Measurements from ENCODE around the gene FBH1.
"Not testable (repeated sequence)": the region's sequence is repeated elsewhere in the genome, so short reads cannot be mapped to it uniquely, and the experiment has no call there.

Gene FBH1

DNA sequence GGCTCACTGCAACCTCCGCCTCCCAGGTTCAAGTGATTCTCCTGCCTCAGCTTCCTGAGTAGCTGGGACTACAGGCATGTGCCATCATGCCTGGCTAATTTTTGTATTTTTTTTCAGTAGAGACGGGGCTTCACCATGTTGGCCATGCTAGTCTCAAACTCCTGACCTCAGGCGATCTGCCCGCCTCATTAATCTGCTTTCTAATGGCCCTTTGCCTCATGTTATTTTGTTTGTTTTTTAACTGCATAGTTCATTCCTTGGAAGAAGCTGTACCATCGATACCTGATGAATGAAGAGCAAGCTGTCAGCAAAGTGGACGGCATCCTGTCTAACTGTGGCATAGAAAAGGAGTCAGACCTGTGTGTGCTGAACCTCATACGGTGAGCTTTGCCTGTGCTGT lies 18.6 kb downstream of the FBH1 start:
- H3K36me3 ChIP-seq (ENCODE audit: control insufficient read depth in 4 of 4, insufficient read depth in 4 of 4, low read length in 3 of 4) = peaks cover 29 to 77% (median 47%) of the 10 kb centered on the region in 4 experiments
- WGBS (ENCODE audit: insufficient coverage) = 96% methylated on average over 7 of the region's 7 CpGs
- CTCF ChIA-PET = interaction anchor here (1.7 kb wide), 1 partner anchor 18 kb away, joined by 6 read pairs; the partner anchor contains the start of genes ANKRD16 and FBH1
- H3K4me3 ChIP-seq (ENCODE audit: control insufficient read depth in 1 of 7, extremely low read depth in 1 of 7, insufficient read depth in 4 of 7, low read depth in 2 of 7, low read length in 6 of 7); DNase-seq; H3K9me3 ChIP-seq (ENCODE audit: control extremely low read depth in 1 of 5, control insufficient read depth in 4 of 5, insufficient read depth in 2 of 5, low read depth in 1 of 5, low read length in 4 of 5); H3K27me3 ChIP-seq (replicated peaks in 2 of 5; ENCODE audit: control insufficient read depth in 4 of 5, insufficient read depth in 5 of 5, low read length in 4 of 5); POLR2A ChIA-PET; H3K27ac ChIP-seq (ENCODE audit: insufficient read depth in 1 of 2, low read depth in 1 of 2, low read length in 2 of 2, poor library complexity in 1 of 2, severe bottlenecking in 2 of 2); H3K4me1 ChIP-seq (ENCODE audit: control extremely low read depth in 1 of 4, control insufficient read depth in 4 of 4, insufficient read depth in 4 of 4, low read length in 3 of 4): not testable (repeated sequence)

DNA sequence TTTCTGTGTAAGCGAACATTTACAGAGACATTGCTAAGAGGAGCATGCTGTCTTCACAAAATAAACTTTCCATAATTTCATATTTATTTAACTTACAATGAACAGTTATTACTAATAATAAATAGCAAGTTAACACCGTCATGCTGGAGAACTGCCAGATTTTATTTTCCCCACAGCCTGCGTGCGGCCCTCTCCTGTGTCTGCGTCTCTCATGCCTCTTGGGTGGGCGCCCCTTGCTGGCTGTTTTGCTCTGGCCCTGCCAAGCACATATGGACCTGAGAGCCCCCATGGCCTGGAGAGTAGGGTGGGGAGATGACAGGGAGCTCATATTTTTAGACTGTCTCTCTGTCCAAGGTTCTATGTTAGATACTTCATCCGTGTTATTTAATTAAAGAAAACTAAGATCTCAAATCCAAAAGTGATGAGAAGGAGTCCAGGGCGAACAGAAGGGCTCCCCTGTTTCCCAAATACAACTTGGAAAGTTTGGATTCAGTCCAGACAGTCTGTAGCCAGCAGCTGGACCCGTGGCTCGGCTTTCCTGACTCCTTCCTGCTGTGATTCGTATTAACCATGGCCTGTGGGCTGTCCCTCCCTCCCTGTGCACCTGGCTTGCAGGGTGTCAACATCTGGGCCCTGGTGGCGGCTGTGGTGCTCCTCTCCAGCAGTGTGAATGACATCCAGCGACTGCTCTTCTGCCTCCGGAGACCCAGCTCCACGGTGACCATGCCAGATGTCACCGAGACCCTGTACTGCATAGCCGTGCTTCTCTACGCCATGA lies 20.5 kb downstream of the FBH1 start:
- Histone ChIP-seq H3K27ac (ENCODE audit: insufficient read depth in 1 of 2, low read depth in 1 of 2, low read length in 2 of 2, poor library complexity in 1 of 2, severe bottlenecking in 2 of 2) (no peak overlapping the region), H3K27me3 (replicated peaks in 2 of 5; ENCODE audit: control insufficient read depth in 4 of 5, insufficient read depth in 5 of 5, low read length in 4 of 5) (no peaks in the 10 kb centered on the region), H3K36me3 (ENCODE audit: control insufficient read depth in 4 of 4, insufficient read depth in 4 of 4, low read length in 3 of 4) (peaks cover 40 to 91% (median 61%) of the 10 kb centered on the region in 4 experiments), H3K4me3 (ENCODE audit: control insufficient read depth in 1 of 7, extremely low read depth in 1 of 7, insufficient read depth in 4 of 7, low read depth in 2 of 7, low read length in 6 of 7) (no peak overlapping the region), H3K9me3 (ENCODE audit: control extremely low read depth in 1 of 5, control insufficient read depth in 4 of 5, insufficient read depth in 2 of 5, low read depth in 1 of 5, low read length in 4 of 5) (peaks cover 0 to 2% (median 0%) of the 10 kb centered on the region in 5 experiments), H3K4me1 (ENCODE audit: control extremely low read depth in 1 of 4, control insufficient read depth in 4 of 4, insufficient read depth in 4 of 4, low read length in 3 of 4) (peaks cover 0 to 5% (median 0%) of the 10 kb centered on the region in 4 experiments)
- DNase-seq = no peak
- WGBS (ENCODE audit: insufficient coverage) = 96% methylated on average over 12 of the region's 18 CpGs
- POLR2A ChIA-PET = no interaction called here
- CTCF ChIA-PET = no interaction called here

DNA sequence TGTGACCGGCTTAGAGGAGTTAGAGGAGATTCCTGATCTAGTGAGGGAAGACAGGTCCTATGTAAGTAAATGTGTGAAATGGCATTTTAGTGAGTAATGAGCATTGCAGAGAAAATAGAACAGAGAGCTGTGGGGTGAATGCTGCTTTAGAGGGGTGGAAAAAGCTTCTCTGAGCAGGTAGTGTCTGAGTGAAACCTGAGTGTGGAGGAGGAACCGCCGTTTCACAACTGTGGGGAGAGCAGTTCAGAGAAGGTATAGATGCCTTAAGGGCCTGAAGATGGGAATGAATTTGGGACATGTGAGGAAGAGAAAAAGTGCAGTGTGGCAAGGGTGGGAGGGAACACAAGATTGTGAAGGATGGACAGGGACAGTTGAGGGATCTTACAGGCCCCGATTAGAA lies 21.6 kb downstream of the FBH1 start:
- ChIA-PET CTCF (interaction anchor here (0.7 kb wide), 1 partner anchor 28 kb away, joined by 3 read pairs; no protein-coding TSS in a partner anchor), POLR2A (interaction anchor here (0.7 kb wide), 1 partner anchor 240 kb away, joined by 5 read pairs; no protein-coding TSS in a partner anchor)
- peaks cover 0 to 2% (median 0%) of the 10 kb centered on the region in 5 experiments for H3K9me3 ChIP-seq (ENCODE audit: control extremely low read depth in 1 of 5, control insufficient read depth in 4 of 5, insufficient read depth in 2 of 5, low read depth in 1 of 5, low read length in 4 of 5)
- H3K4me1 ChIP-seq (ENCODE audit: control extremely low read depth in 1 of 4, control insufficient read depth in 4 of 4, insufficient read depth in 4 of 4, low read length in 3 of 4) = peaks cover 0 to under 1% (median 0%) of the 10 kb centered on the region in 4 experiments
- 94% methylated on average over 4 of the region's 4 CpGs for WGBS (ENCODE audit: insufficient coverage)
- no peak overlapping the region for H3K27ac ChIP-seq (ENCODE audit: insufficient read depth in 1 of 2, low read depth in 1 of 2, low read length in 2 of 2, poor library complexity in 1 of 2, severe bottlenecking in 2 of 2)
- DNase-seq = no peak
- peaks cover 46 to 92% (median 67%) of the 10 kb centered on the region in 4 experiments for H3K36me3 ChIP-seq (ENCODE audit: control insufficient read depth in 4 of 4, insufficient read depth in 4 of 4, low read length in 3 of 4)
- no peak overlapping the region for H3K4me3 ChIP-seq (ENCODE audit: control insufficient read depth in 1 of 7, extremely low read depth in 1 of 7, insufficient read depth in 4 of 7, low read depth in 2 of 7, low read length in 6 of 7)
- no peaks in the 10 kb centered on the region for H3K27me3 ChIP-seq (replicated peaks in 2 of 5; ENCODE audit: control insufficient read depth in 4 of 5, insufficient read depth in 5 of 5, low read length in 4 of 5)

DNA sequence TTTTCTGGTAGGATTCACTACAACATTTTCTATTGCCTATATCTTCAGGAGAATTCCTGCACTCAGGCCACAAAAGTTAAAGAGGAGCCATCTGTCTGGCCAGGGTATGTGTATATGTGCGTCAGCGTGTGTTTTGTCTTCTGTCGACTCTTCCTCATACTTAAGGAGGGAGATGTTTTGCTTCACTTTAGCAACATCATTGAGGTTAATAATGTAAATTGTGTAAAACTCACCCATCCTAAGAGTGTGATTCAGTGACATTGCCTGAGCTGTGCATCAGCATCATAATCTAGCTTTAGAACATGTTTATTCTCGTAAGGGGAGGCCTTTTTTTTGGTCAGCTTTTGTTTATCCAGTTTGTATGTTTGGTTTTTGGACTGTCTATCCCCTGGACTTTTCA lies 23.7 kb downstream of the FBH1 start:
- Histone ChIP-seq H3K27me3 (replicated peaks in 2 of 5; ENCODE audit: control insufficient read depth in 4 of 5, insufficient read depth in 5 of 5, low read length in 4 of 5) (no peaks in the 10 kb centered on the region), H3K4me3 (ENCODE audit: control insufficient read depth in 1 of 7, extremely low read depth in 1 of 7, insufficient read depth in 4 of 7, low read depth in 2 of 7, low read length in 6 of 7) (no peak overlapping the region), H3K36me3 (ENCODE audit: control insufficient read depth in 4 of 4, insufficient read depth in 4 of 4, low read length in 3 of 4) (peaks cover 51 to 98% (median 83%) of the 10 kb centered on the region in 4 experiments), H3K9me3 (ENCODE audit: control extremely low read depth in 1 of 5, control insufficient read depth in 4 of 5, insufficient read depth in 2 of 5, low read depth in 1 of 5, low read length in 4 of 5) (no peaks in the 10 kb centered on the region), H3K27ac (ENCODE audit: insufficient read depth in 1 of 2, low read depth in 1 of 2, low read length in 2 of 2, poor library complexity in 1 of 2, severe bottlenecking in 2 of 2) (no peak overlapping the region), H3K4me1 (ENCODE audit: control extremely low read depth in 1 of 4, control insufficient read depth in 4 of 4, insufficient read depth in 4 of 4, low read length in 3 of 4) (no peaks in the 10 kb centered on the region)
- WGBS (ENCODE audit: insufficient coverage) = no CpG with 5 or more reads among the region's 4 CpGs
- ChIA-PET CTCF (no interaction called here), POLR2A (no interaction called here)
- DNase-seq = no peak

DNA sequence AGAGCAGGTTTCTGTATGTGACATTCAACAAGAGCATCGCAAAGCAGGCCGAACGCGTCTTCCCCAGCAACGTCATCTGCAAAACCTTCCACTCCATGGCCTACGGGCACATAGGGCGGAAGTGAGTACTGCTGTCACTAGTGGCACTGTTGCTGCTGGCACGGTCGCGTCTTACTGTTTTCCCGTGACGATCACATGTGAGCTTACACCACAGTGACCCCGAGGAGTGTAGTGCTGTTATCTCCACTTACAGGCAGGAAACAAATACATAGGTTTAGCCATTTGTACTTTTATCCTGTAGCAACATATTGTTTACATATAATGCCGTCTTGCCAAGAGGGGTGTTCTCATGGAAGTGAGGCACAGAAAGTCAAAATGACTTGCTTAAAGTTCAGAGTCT lies 25.4 kb downstream of the FBH1 start:
- 89% methylated on average over 14 of the region's 14 CpGs for WGBS (ENCODE audit: insufficient coverage)
- no peaks in the 10 kb centered on the region for H3K9me3 ChIP-seq (ENCODE audit: control extremely low read depth in 1 of 5, control insufficient read depth in 4 of 5, insufficient read depth in 2 of 5, low read depth in 1 of 5, low read length in 4 of 5)
- DNase-seq = peak; percentile 24 to 75 (median 45)
- no peaks in the 10 kb centered on the region for H3K27me3 ChIP-seq (replicated peaks in 2 of 5; ENCODE audit: control insufficient read depth in 4 of 5, insufficient read depth in 5 of 5, low read length in 4 of 5)
- peaks cover 48 to 95% (median 76%) of the 10 kb centered on the region in 4 experiments for H3K36me3 ChIP-seq (ENCODE audit: control insufficient read depth in 4 of 4, insufficient read depth in 4 of 4, low read length in 3 of 4)
- POLR2A ChIA-PET = no interaction called here
- H3K27ac ChIP-seq (ENCODE audit: insufficient read depth in 1 of 2, low read depth in 1 of 2, low read length in 2 of 2, poor library complexity in 1 of 2, severe bottlenecking in 2 of 2) = no peak overlapping the region
- no peaks in the 10 kb centered on the region for H3K4me1 ChIP-seq (ENCODE audit: control extremely low read depth in 1 of 4, control insufficient read depth in 4 of 4, insufficient read depth in 4 of 4, low read length in 3 of 4)
- CTCF ChIA-PET = interaction anchor here (0.9 to 1.1 kb wide), 3 partner anchors 9 to 24 kb away, joined by 3 read pairs; no protein-coding TSS in a partner anchor
- H3K4me3 ChIP-seq (ENCODE audit: control insufficient read depth in 1 of 7, extremely low read depth in 1 of 7, insufficient read depth in 4 of 7, low read depth in 2 of 7, low read length in 6 of 7) = no peak overlapping the region

DNA sequence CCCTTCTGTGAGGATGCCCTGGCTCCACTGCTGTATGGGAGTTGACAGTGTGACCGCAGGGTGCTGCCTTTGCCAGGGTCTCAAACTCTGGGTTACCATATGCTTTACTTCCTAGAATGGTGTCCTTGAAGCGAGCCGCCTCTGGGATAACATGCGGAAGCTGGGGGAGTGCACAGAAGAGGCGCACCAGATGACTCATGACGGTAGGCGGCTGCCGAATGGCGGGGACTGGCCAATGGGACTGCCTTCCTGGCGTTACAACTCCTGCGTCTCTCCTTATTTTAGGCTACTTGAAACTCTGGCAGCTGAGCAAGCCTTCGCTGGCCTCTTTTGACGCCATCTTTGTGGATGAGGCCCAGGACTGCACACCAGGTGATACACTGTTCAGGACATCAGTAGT lies 27.3 kb downstream of the FBH1 start:
- no peaks in the 10 kb centered on the region for H3K4me1 ChIP-seq (ENCODE audit: control extremely low read depth in 1 of 4, control insufficient read depth in 4 of 4, insufficient read depth in 4 of 4, low read length in 3 of 4)
- WGBS (ENCODE audit: insufficient coverage) = 98% methylated on average over 13 of the region's 13 CpGs
- H3K9me3 ChIP-seq (ENCODE audit: control extremely low read depth in 1 of 5, control insufficient read depth in 4 of 5, insufficient read depth in 2 of 5, low read depth in 1 of 5, low read length in 4 of 5) = no peaks in the 10 kb centered on the region
- H3K27ac ChIP-seq (ENCODE audit: insufficient read depth in 1 of 2, low read depth in 1 of 2, low read length in 2 of 2, poor library complexity in 1 of 2, severe bottlenecking in 2 of 2) = no peak overlapping the region
- H3K4me3 ChIP-seq (ENCODE audit: control insufficient read depth in 1 of 7, extremely low read depth in 1 of 7, insufficient read depth in 4 of 7, low read depth in 2 of 7, low read length in 6 of 7) = no peak overlapping the region
- CTCF ChIA-PET = no interaction called here
- H3K36me3 ChIP-seq (ENCODE audit: control insufficient read depth in 4 of 4, insufficient read depth in 4 of 4, low read length in 3 of 4) = peaks cover 44 to 97% (median 77%) of the 10 kb centered on the region in 4 experiments
- DNase-seq = no peak
- H3K27me3 ChIP-seq (replicated peaks in 2 of 5; ENCODE audit: control insufficient read depth in 4 of 5, insufficient read depth in 5 of 5, low read length in 4 of 5) = no peaks in the 10 kb centered on the region
- POLR2A ChIA-PET = no interaction called here

DNA sequence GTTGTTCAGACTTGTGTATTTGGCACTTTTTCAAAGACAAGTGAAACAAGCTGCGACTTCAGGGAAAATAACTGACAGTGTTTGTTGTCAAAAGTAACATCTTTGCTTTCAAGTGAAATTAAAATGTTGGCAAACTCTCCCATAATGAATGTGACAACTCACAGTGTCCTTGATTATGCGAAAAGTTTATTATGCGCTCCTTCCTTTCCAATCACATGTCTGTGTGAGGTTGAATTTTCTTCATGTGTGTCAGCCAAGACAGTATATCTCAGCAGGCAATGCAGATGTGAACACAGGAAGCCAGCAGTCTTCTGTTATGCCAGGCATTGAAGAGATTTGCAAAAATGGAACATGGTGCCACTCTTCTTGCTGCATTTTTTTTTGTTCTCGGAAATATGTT lies 28.7 kb downstream of the FBH1 start:
- CTCF ChIA-PET = interaction anchor here (0.9 to 1.2 kb wide), 3 partner anchors 13 to 18 kb away, joined by 3 read pairs; no protein-coding TSS in a partner anchor

More for the DNA sequence above, 28.7 kb downstream of the FBH1 start:
- Histone ChIP-seq H3K4me1 (ENCODE audit: control extremely low read depth in 1 of 4, control insufficient read depth in 4 of 4, insufficient read depth in 4 of 4, low read length in 3 of 4) (no peaks in the 10 kb centered on the region), H3K36me3 (ENCODE audit: control insufficient read depth in 4 of 4, insufficient read depth in 4 of 4, low read length in 3 of 4) (peaks cover 43 to 95% (median 80%) of the 10 kb centered on the region in 4 experiments), H3K4me3 (ENCODE audit: control insufficient read depth in 1 of 7, extremely low read depth in 1 of 7, insufficient read depth in 4 of 7, low read depth in 2 of 7, low read length in 6 of 7) (no peak overlapping the region), H3K27me3 (replicated peaks in 2 of 5; ENCODE audit: control insufficient read depth in 4 of 5, insufficient read depth in 5 of 5, low read length in 4 of 5) (no peaks in the 10 kb centered on the region), H3K9me3 (ENCODE audit: control extremely low read depth in 1 of 5, control insufficient read depth in 4 of 5, insufficient read depth in 2 of 5, low read depth in 1 of 5, low read length in 4 of 5) (no peaks in the 10 kb centered on the region), H3K27ac (ENCODE audit: insufficient read depth in 1 of 2, low read depth in 1 of 2, low read length in 2 of 2, poor library complexity in 1 of 2, severe bottlenecking in 2 of 2) (no peak overlapping the region)
- POLR2A ChIA-PET = no interaction called here
- no peak for DNase-seq
- WGBS (ENCODE audit: insufficient coverage) = 100% methylated on average over 1 of the region's 4 CpGs
